AG09309 (cell line): ENCODE data around the gene SFXN5.

Experiments used
- DNase-seq: peaks from one replicate; pipeline ENCODE4 v3.0.0-alpha.2; 2010; ENCODE audit warnings: low read depth
- H3K4me3 ChIP-seq: 2 replicates; pipeline ENCODE4 v1.5.1; 2011; ENCODE audit warnings: mild to moderate bottlenecking, low read depth, low read length, moderate library complexity; ENCODE audit not compliant: control insufficient read depth
- CTCF ChIP-seq: IDR thresholded peaks from 2 replicates; pipeline ENCODE4 v1.5.1; 2011; ENCODE audit warnings: mild to moderate bottlenecking, low read depth, low read length, inconsistent platforms; ENCODE audit not compliant: insufficient read depth, control insufficient read depth; ENCODE audit errors: missing control alignments

Gene SFXN5

DNA sequence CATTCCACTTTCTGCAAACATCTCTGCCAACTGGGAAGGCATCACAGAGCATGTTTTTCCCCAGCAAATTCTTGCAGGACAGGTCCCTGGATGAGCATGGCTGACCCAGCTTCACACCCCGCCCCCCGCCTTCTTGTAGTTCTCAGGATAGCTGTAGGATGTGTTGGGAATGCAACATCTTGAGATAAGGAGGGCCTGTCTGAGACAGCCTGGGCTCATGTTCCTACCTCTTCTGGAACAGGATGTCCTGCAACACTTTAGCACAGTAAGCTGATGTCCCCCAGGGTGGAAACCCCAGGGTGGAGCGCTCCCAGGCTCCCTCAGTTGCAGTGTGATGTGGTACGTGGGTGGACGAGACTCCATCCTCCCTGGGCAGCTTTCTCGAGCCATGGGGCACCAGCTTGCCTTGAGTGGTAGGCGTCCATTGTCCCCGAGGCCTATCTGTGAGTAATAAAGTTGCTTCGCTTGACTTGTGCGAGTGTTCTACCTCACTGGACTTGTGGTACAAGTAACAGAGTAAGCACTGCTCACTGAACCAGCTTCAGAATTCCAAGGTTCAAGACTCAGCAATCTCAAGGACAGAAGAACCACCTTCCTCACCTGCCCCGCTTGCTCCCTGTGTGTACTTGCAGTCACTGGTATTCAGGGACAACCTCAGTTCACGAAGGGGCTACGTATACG is 105.6 kb downstream of the SFXN5 start:
- no peak overlapping the region for H3K4me3 ChIP-seq
- no peak for TF ChIP-seq CTCF
- no peak for DNase-seq

GRCh38 chr2:72965016-72965415 is 106.5 kb downstream of the SFXN5 start:
- no peak for DNase-seq
- no peak overlapping the region for H3K4me3 ChIP-seq
- TF ChIP-seq CTCF: no peak

DNA sequence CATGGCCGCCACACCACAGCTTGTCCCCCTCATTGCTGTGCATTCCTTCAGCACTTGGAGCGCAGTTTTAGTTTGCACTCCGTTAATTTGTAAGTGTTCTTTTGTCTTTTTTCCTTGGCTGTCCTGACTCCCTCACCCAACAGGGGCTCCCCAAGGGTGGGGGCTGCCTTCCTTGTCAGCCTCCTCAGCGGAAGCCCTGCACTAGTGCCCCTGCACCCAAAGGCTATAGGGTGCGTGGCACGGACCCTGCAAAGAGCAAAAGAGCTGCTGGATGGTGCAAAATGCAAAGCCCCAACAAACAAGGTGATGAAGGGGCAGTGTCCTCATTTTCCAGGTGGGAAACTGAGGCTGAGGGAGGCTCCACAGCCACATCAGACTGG is 107.4 kb downstream of the SFXN5 start:
- no peak for DNase-seq
- no peak for TF ChIP-seq CTCF
- no peak overlapping the region for H3K4me3 ChIP-seq

- TF ChIP-seq CTCF: no peak
- no peak overlapping the region for H3K4me3 ChIP-seq
- no peak for DNase-seq
These were observed 107.9 kb downstream of the SFXN5 start for GRCh38 chr2:72963423-72964145.

GRCh38 chr2:72962911-72963310 is 108.6 kb downstream of the SFXN5 start:
- no peak for DNase-seq
- no peak for TF ChIP-seq CTCF
- H3K4me3 ChIP-seq: no peak overlapping the region

GRCh38 chr2:72961853-72962468 is 109.6 kb downstream of the SFXN5 start:
- no peak overlapping the region for H3K4me3 ChIP-seq
- DNase-seq: no peak
- TF ChIP-seq CTCF: no peak
